Right hindlimb (tissue), 1 donor: ENCODE data around the gene ST7.
A peak's percentile ranks its signal among the peaks of the same experiment; 100 is the strongest.

ENCODE experiments used
- DNase-seq: peaks from one replicate; pipeline ENCODE4 v3.0.0-alpha.2; 2018

Gene ST7

GRCh38 chr7:117200786-117201458, 247.6 kb downstream of the ST7 start:
- peak; percentile 27 for DNase-seq

- DNase-seq, result no peak
Observed at GRCh38 chr7:117202511-117202910, 249.2 kb downstream of the ST7 start.

- DNase-seq, result no peak
Observed at GRCh38 chr7:117203205-117203604, 249.9 kb downstream of the ST7 start.

- DNase-seq, result no peak
Observed at GRCh38 chr7:117205873-117206272, 252.6 kb downstream of the ST7 start.

GRCh38 chr7:117208257-117208656, 255.0 kb downstream of the ST7 start:
- DNase-seq, result no peak

GRCh38 chr7:117210397-117210796, 257.1 kb downstream of the ST7 start:
- DNase-seq, result no peak

GRCh38 chr7:117210908-117211307, 257.6 kb downstream of the ST7 start:
- no peak for DNase-seq

GRCh38 chr7:117211614-117212013, 258.3 kb downstream of the ST7 start:
- DNase-seq, result no peak

- DNase-seq, result peak; percentile 49
Observed at GRCh38 chr7:117212969-117213877, 259.9 kb downstream of the ST7 start.

- no peak for DNase-seq
Observed at GRCh38 chr7:117216010-117216409, 262.7 kb downstream of the ST7 start.

GRCh38 chr7:117216436-117217069, 263.3 kb downstream of the ST7 start:
- no peak for DNase-seq

- no peak for DNase-seq
Observed at GRCh38 chr7:117217106-117218035, 264.1 kb downstream of the ST7 start.

GRCh38 chr7:117218700-117219099, 265.4 kb downstream of the ST7 start:
- no peak for DNase-seq

GRCh38 chr7:117219485-117219884, 266.2 kb downstream of the ST7 start:
- DNase-seq, result no peak

- no peak for DNase-seq
Observed at GRCh38 chr7:117220836-117221235, 267.5 kb downstream of the ST7 start.

GRCh38 chr7:117225536-117225935, 272.2 kb downstream of the ST7 start:
- no peak for DNase-seq

- DNase-seq, result no peak
Observed at GRCh38 chr7:117227091-117227490, 273.8 kb downstream of the ST7 start.

- peak; percentile 72 for DNase-seq
Observed at GRCh38 chr7:117229350-117229749, 276.0 kb downstream of the ST7 start.

GRCh38 chr7:117230276-117231046, 277.2 kb downstream of the ST7 start:
- DNase-seq, result no peak

- DNase-seq, result no peak
Observed at GRCh38 chr7:117231047-117231359, 277.7 kb downstream of the ST7 start.

- no peak for DNase-seq
Observed at GRCh38 chr7:117237646-117238045, 284.3 kb downstream of the ST7 start.

GRCh38 chr7:117238472-117238871, 285.2 kb downstream of the ST7 start:
- DNase-seq, result no peak
